GM12864 (cell line): ENCODE results near the gene COQ8B.
"Not testable (repeated sequence)": the region's sequence is repeated elsewhere in the genome, so short reads cannot be mapped to it uniquely, and the experiment has no call there.

Experiments
- DNase-seq: peaks from one replicate; pipeline ENCODE4 v3.0.0-alpha.2; 2011; ENCODE audit warnings: low read depth
- H3K4me3 ChIP-seq: 2 replicates; pipeline ENCODE4 v1.5.1; 2011; ENCODE audit warnings: mild to moderate bottlenecking, low read depth, low read length, control low read depth
- TF ChIP-seq, protein P1 (sequence below): IDR thresholded peaks from 2 replicates; pipeline ENCODE4 v1.5.1; 2011; ENCODE audit warnings: low read depth, mild to moderate bottlenecking, moderate library complexity, low read length, control low read depth, inconsistent platforms; ENCODE audit errors: missing control alignments

Gene COQ8B

DNA sequence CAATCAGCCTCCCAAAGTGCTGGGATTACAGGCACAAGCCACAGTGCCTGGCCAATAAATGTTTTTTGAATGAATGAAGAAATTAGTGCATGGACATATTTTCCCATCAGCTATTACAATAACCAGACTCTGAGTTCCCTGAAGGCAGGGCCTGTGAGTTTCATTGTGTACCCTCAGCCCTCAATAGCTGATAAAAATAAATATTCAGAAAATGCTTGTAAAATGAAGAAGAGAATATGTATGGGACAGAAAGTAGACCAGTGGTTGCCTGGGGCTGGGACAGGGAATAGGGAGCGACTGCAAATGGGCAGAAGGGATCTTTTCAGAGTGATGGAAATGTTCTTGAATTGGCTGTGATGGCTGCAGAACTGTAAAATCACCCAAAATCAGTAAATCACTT lies 55.1 kb downstream of the COQ8B start:
- no peak for DNase-seq
- no peak overlapping the region for H3K4me3 ChIP-seq
- TF ChIP-seq, protein P1, sequence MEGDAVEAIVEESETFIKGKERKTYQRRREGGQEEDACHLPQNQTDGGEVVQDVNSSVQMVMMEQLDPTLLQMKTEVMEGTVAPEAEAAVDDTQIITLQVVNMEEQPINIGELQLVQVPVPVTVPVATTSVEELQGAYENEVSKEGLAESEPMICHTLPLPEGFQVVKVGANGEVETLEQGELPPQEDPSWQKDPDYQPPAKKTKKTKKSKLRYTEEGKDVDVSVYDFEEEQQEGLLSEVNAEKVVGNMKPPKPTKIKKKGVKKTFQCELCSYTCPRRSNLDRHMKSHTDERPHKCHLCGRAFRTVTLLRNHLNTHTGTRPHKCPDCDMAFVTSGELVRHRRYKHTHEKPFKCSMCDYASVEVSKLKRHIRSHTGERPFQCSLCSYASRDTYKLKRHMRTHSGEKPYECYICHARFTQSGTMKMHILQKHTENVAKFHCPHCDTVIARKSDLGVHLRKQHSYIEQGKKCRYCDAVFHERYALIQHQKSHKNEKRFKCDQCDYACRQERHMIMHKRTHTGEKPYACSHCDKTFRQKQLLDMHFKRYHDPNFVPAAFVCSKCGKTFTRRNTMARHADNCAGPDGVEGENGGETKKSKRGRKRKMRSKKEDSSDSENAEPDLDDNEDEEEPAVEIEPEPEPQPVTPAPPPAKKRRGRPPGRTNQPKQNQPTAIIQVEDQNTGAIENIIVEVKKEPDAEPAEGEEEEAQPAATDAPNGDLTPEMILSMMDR, result no peak

DNA sequence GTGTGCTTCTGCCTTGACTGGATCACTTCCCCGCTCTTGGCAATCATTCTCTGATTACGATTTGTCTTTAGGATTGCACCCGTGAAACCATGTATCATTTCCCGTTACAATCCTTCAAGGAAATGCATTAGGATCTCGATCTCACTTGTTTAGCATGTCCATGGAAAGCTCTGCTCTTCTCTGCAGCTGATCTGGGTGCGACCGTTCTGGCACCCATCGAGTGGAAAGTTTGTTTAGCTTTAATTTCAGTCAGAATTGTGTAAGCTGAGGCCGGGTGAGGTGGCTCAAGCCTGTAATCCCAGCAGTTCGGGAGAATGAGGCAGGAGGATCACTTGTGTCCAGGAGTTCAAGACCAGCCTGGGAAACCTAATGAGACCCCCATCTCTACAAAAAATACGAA lies 57.1 kb downstream of the COQ8B start:
- no peak for DNase-seq
- no peak overlapping the region for H3K4me3 ChIP-seq
- TF ChIP-seq, protein P1, result no peak

DNA sequence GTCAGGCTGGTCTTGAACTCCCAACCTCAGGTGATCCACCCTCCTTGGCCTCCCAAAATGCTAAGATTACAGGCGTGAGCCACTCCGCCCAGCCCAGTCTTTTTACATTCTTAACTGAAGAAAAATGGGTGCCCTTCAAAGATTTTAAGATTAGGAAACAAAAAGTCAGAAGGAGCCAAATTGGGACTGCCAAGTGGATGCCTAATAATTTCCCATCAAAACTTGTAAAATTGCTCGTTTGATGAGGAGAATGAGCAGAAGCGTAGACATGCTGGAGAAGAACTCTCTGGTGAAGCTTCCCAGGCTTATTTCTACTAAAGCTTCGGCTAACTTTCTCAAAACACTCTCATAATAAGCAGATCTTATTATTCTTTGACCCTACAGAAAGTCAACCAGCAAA lies 57.6 kb downstream of the COQ8B start:
- no peak overlapping the region for H3K4me3 ChIP-seq
- DNase-seq, result no peak
- TF ChIP-seq, protein P1, result no peak

DNA sequence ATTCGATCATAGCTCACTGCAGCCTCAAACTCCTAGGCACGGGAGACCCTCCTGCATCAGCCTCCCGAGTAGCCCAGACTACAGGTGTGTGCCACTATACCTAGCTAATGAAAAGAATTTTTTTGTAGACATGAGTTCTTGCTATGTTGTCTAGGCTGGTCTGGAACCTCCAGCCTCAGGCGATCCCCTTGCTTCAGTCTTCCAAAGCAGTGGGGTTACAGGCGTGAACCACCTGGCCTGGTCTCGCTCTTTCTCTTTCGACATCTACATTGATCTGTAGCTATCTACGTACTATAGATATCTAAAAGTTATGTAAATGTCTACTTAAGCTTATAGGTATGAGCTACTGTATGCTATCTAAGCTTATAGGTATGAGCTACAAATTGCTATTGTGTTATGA lies 58.7 kb downstream of the COQ8B start:
- H3K4me3 ChIP-seq, result no peak overlapping the region
- DNase-seq, result no peak
- TF ChIP-seq, protein P1, result no peak

DNA sequence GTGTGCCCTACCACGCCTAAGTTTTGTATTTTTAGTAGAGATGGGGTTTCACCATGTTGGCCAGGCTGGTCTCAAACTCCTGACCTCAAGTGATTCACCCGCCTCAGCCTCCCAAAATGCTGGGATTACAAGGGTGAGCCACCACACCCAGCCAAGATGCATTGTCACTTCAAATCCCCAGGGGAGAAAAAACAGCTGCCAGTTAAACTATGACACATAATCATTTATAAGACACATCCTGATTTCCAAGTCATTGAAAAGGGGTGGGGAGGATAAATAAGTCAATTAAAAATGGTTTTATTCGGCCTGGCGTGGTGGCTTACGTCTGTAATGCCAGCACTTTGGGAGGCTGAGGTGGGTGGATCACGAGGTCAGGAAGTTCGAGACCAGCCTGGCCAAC lies 61.0 kb downstream of the COQ8B start:
- H3K4me3 ChIP-seq, DNase-seq: not testable (repeated sequence)

DNA sequence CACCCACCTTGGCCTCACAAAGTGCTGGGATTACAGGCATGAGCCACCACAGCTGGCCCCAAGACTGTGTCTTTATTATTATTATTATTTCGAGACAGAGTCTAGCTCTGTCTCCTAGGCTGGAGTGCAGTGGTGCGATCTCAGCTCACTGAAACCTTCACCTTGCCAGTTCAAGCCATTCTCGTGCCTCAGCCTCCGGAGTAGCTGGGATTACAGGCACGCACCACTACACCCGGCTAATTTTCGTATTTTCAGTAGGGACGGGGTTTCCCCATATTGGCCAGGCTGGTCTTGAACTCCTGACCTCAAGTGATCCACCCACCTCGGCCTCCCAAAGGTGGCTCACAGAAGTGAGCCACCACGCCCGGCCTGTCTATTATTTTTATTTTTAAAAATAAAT lies 64.4 kb downstream of the COQ8B start:
- not testable (repeated sequence) for H3K4me3 ChIP-seq
- DNase-seq, result peak; percentile 37

DNA sequence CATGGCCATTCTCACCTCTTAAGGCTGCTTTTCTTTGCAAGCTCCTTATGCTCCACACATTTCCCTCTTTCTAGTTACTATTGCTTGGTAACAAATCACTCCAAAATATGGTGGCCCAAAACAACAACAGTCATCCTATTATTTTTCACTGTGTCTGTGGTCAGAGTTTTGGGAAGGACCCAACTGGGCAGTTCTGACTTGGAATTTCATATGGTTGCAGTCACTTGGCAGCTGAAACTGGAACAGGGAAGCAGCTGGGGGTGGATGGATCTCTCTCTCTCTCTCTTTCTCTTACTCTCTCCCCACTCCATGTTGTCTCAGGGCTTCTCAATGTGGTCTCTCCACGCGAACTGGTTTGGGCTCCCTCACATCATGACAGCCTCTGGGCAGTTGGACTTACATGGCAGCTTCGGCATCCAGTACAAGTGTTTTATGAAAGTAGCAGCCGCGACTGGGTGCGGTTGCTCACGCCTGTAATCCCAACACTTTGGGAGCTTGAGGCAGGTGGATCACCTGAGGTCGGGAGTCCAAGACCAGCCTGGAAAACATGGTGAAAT lies 65.9 kb downstream of the COQ8B start:
- TF ChIP-seq, protein P1, result no peak
- H3K4me3 ChIP-seq, result no peak overlapping the region
- no peak for DNase-seq

DNA sequence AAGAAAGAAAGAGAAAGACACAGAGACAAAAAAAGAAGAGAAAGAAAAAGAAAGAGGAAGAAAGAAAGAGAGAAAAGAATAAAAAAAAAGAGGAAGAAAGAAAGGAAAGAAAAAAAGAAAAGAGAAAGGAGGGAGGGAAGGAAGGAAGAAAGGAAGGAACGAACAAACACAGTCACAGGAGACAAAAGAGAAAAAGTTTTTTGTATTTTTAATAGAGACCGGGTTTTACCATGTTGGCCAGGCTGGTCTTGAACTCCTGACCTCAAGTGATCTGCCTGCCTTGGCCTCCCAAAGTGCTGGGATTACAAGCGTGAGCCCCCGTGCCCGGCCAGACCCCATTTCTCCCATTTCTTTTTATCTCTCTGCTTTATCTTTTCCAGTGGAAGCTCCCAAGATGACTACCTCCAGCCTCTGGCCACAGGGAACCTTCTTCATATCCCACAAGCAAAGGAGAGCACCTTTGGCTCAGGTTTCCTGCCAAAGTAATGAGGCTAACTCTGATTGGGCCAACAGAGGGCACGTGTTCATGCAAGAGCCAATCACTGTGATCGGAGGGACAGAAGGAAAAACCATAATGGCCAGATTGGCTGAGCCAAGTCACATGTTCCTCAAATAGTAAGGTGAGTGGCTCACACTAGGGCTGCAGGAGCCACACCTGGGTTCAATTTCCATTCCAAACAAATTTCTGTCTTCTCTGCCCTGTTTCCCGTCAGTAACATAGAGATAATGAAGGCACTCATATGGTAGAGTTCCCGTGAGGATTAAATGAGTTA lies 66.6 kb downstream of the COQ8B start:
- DNase-seq, result peak; percentile 29
- H3K4me3 ChIP-seq, result not testable (repeated sequence)
